DMS 273 (cell line): ENCODE data around the gene SDK1.
A peak's percentile ranks its signal among the peaks of the same experiment; 100 is the strongest.
"Not testable (repeated sequence)": the region's sequence is repeated elsewhere in the genome, so short reads cannot be mapped to it uniquely, and the experiment has no call there.

Experiments
- DNase-seq: peaks from one replicate; lab custom pipeline; 2025; ENCODE audit not compliant: unreplicated experiment; lab: John Stamatoyannopoulos, UW

Gene SDK1

GRCh38 chr7:4226524-4226882 lies 925.5 kb downstream of the SDK1 start:
- peak; percentile 43 for DNase-seq

- DNase-seq = peak; percentile 77
These were observed 926.3 kb downstream of the SDK1 start for GRCh38 chr7:4227105-4228010.

- DNase-seq = no peak
These were observed 929.3 kb downstream of the SDK1 start for GRCh38 chr7:4230352-4230751.

GRCh38 chr7:4233146-4233545 lies 932.1 kb downstream of the SDK1 start:
- DNase-seq = no peak

- DNase-seq = no peak
These were observed 932.8 kb downstream of the SDK1 start for GRCh38 chr7:4233621-4234497.

- no peak for DNase-seq
These were observed 933.4 kb downstream of the SDK1 start for GRCh38 chr7:4234498-4234855.

- no peak for DNase-seq
These were observed 933.8 kb downstream of the SDK1 start for GRCh38 chr7:4234886-4235285.

- no peak for DNase-seq
These were observed 934.5 kb downstream of the SDK1 start for GRCh38 chr7:4235596-4235995.

GRCh38 chr7:4236389-4236788 lies 935.3 kb downstream of the SDK1 start:
- DNase-seq = no peak

- not testable (repeated sequence) for DNase-seq
These were observed 935.8 kb downstream of the SDK1 start for GRCh38 chr7:4236873-4237272.

GRCh38 chr7:4237296-4238235 lies 936.5 kb downstream of the SDK1 start:
- DNase-seq = no peak

- no peak for DNase-seq
These were observed 937.8 kb downstream of the SDK1 start for GRCh38 chr7:4238861-4239260.

GRCh38 chr7:4240042-4240441 lies 939.0 kb downstream of the SDK1 start:
- DNase-seq = no peak

GRCh38 chr7:4240520-4241303 lies 939.7 kb downstream of the SDK1 start:
- no peak for DNase-seq

GRCh38 chr7:4241304-4241612 lies 940.2 kb downstream of the SDK1 start:
- no peak for DNase-seq

- peak; percentile 22 for DNase-seq
These were observed 940.7 kb downstream of the SDK1 start for GRCh38 chr7:4241791-4242190.

- DNase-seq = no peak
These were observed 941.7 kb downstream of the SDK1 start for GRCh38 chr7:4242706-4243105.

GRCh38 chr7:4244041-4244440 lies 943.0 kb downstream of the SDK1 start:
- no peak for DNase-seq

- no peak for DNase-seq
These were observed 943.6 kb downstream of the SDK1 start for GRCh38 chr7:4244635-4245034.

- DNase-seq = no peak
These were observed 944.2 kb downstream of the SDK1 start for GRCh38 chr7:4245135-4245865.
